IMR-90 (cell line): ENCODE results near the gene ZFX. TPM values are rescaled to one million over a fixed set of nuclear protein-coding genes. Genes with fewer than 3 reads are reported as not detected.
"Not testable (repeated sequence)": the region's sequence is repeated elsewhere in the genome, so short reads cannot be mapped to it uniquely, and the experiment has no call there.

Experiments
- ATAC-seq: fragments of 200-7000 bp; cut with Tn5 transposase; 2 replicates; pipeline ENCODE4 v1.9.1; 2020; ENCODE audit warnings: low read depth, mild to moderate bottlenecking, moderate library complexity
- BruUV-seq: library from RNA; stranded (reverse); fragments of 400-500 nt; replicated peaks from 2 replicates; lab custom pipeline; 2021; lab: Mats Ljungman, UMichigan
- CTCF ChIA-PET: fragments of 300-600 bp; formaldehyde crosslinking; extraction: SDS; loops from one replicate; lab custom pipeline; 2021; ENCODE audit warnings: antibody characterized with exemption; lab: Yijun Ruan, JAX
- POLR2A ChIA-PET: fragments of 300-600 bp; sonication (Branson Sonifier 250); formaldehyde crosslinking; loops from one replicate; lab custom pipeline; 2022; ENCODE audit warnings: antibody characterized with exemption; ENCODE audit not compliant: unreplicated experiment; lab: Charles Lee
- DNase-seq: peaks from one replicate; pipeline ENCODE4 v3.0.0; 2013
- H2AFZ ChIP-seq: replicated peaks from 2 replicates; pipeline ENCODE3; 2013; ENCODE audit warnings: low read length, mild to moderate bottlenecking; ENCODE audit not compliant: poor library complexity
- H2AK5ac ChIP-seq: 2 replicates; pipeline ENCODE4 v1.6.1; 2013; ENCODE audit warnings: low read depth, low read length, inconsistent platforms
- H2AK9ac ChIP-seq: replicated peaks from 2 replicates; pipeline ENCODE3; 2013; ENCODE audit warnings: mild to moderate bottlenecking, low read depth, low read length, moderate library complexity; ENCODE audit not compliant: poor library complexity
- H2BK120ac ChIP-seq: 2 replicates; pipeline ENCODE4 v1.6.1; 2013; ENCODE audit warnings: low read depth, low read length, inconsistent platforms
- H2BK15ac ChIP-seq: 3 replicates; pipeline ENCODE4 v1.6.1; 2013; ENCODE audit warnings: low read depth, low read length, inconsistent platforms
- H2BK20ac ChIP-seq: 2 replicates; pipeline ENCODE4 v1.6.1; 2013; ENCODE audit warnings: low read depth, mild to moderate bottlenecking, inconsistent platforms, low read length, moderate library complexity
- H2BK5ac ChIP-seq: 2 replicates; pipeline ENCODE4 v1.6.1; 2013; ENCODE audit warnings: mild to moderate bottlenecking, low read depth, low read length, inconsistent platforms; ENCODE audit not compliant: poor library complexity, severe bottlenecking
- H3K14ac ChIP-seq: replicated peaks from 2 replicates; pipeline ENCODE4 v1.6.1; 2013; ENCODE audit warnings: low read depth, low read length, inconsistent platforms
- H3K18ac ChIP-seq: 2 replicates; pipeline ENCODE4 v1.6.1; 2013; ENCODE audit warnings: low read depth, low read length, control low read depth
- H3K23ac ChIP-seq: 2 replicates; pipeline ENCODE4 v1.6.1; 2013; ENCODE audit warnings: low read depth, low read length, inconsistent platforms
- H3K27ac ChIP-seq: 2 replicates; pipeline ENCODE4 v1.5.1; 2013; ENCODE audit warnings: mild to moderate bottlenecking, control low read depth, low read length; ENCODE audit not compliant: insufficient read depth
- H3K27me3 ChIP-seq: 2 replicates; pipeline ENCODE4 v1.6.1; 2013; ENCODE audit warnings: low read length; ENCODE audit not compliant: control insufficient read depth, insufficient read depth
- H3K36me3 ChIP-seq: 2 replicates; pipeline ENCODE4 v1.6.1; 2013; ENCODE audit warnings: low read length, mixed read lengths; ENCODE audit not compliant: control insufficient read depth, insufficient read depth
- H3K4ac ChIP-seq: 2 replicates; pipeline ENCODE4 v1.6.1; 2013; ENCODE audit warnings: low read depth, low read length, inconsistent platforms
- H3K4me1 ChIP-seq: 2 replicates; pipeline ENCODE4 v1.6.1; 2013; ENCODE audit warnings: low read length, mixed read lengths; ENCODE audit not compliant: control insufficient read depth, insufficient read depth
- H3K4me2 ChIP-seq: 2 replicates; pipeline ENCODE4 v1.6.1; 2013; ENCODE audit warnings: low read depth, mild to moderate bottlenecking, control low read depth, low read length, moderate library complexity
- H3K4me3 ChIP-seq: 2 replicates; pipeline ENCODE4 v1.5.1; 2013; ENCODE audit warnings: low read depth, mild to moderate bottlenecking, control low read depth, low read length, moderate library complexity; ENCODE audit not compliant: insufficient read depth
- H3K56ac ChIP-seq: 2 replicates; pipeline ENCODE4 v1.6.1; 2013; ENCODE audit warnings: low read length, inconsistent platforms; ENCODE audit not compliant: insufficient read depth; ENCODE audit errors: extremely low read depth
- H3K79me1 ChIP-seq, 2 experiments: 2 replicates each; pipeline ENCODE4 v1.6.1; 2013; ENCODE audit warnings: low read length in 2 of 2, inconsistent platforms in 1 of 2, low read depth in 1 of 2
- H3K9ac ChIP-seq: 2 replicates; pipeline ENCODE4 v1.6.1; 2013; ENCODE audit warnings: low read depth, low read length, control low read depth
- H3K9me1 ChIP-seq: 2 replicates; pipeline ENCODE4 v1.6.1; 2013; ENCODE audit warnings: low read length, inconsistent platforms; ENCODE audit not compliant: insufficient read depth
- H3K9me3 ChIP-seq: 2 replicates; pipeline ENCODE4 v1.6.1; 2013; ENCODE audit warnings: low read length; ENCODE audit not compliant: control insufficient read depth, insufficient read depth
- H4K20me1 ChIP-seq: 2 replicates; pipeline ENCODE4 v1.6.1; 2013; ENCODE audit warnings: low read length, inconsistent platforms; ENCODE audit not compliant: insufficient read depth
- H4K5ac ChIP-seq: 2 replicates; pipeline ENCODE4 v1.6.1; 2013; ENCODE audit warnings: mild to moderate bottlenecking, low read depth, low read length, control low read depth
- H4K8ac ChIP-seq, 2 experiments: 2 replicates each; pipeline ENCODE4 v1.6.1; 2013; ENCODE audit warnings: low read depth in 2 of 2, low read length in 2 of 2, control low read depth in 1 of 2, inconsistent platforms in 1 of 2
- H4K91ac ChIP-seq: 2 replicates; pipeline ENCODE4 v1.6.1; 2013; ENCODE audit warnings: low read depth, low read length, inconsistent platforms; ENCODE audit not compliant: insufficient read depth
- NFE2L2 ChIP-seq: fragments of 150-350 bp; IDR thresholded peaks from 2 replicates; pipeline ENCODE4 v1.6.1; 2016; ENCODE audit warnings: low read depth, mild to moderate bottlenecking, low read length
- WGBS, 2 experiments: methylation state at CpG; one replicate each; pipeline versions ENCODE4 v1.1.5 to v1.1.7; 2013; ENCODE audit warnings: missing lambda C conversion rate in 2 of 2; ENCODE audit not compliant: insufficient read length in 1 of 2; ENCODE audit errors: extremely low coverage in 2 of 2; 5-methylcytosine and 5-hydroxymethylcytosine counted together
- dilution Hi-C: fragments of 300-500 bp; cut with HindIII; formaldehyde crosslinking; loops from one replicate; pipeline ENCODE4 v1.14.3; 2018; ENCODE audit warnings: low sequenced_read_pairs; ENCODE audit not compliant: unreplicated experiment
- in situ Hi-C: fragments of 300-500 bp; cut with MboI; formaldehyde crosslinking; loops from 3 replicates; pipeline ENCODE4 v1.14.3; 2019; ENCODE audit warnings: low sequenced_read_pairs, inconsistent platforms, mixed read lengths
- intact Hi-C: fragments of 100-400 bp; cut with micrococcal nuclease; formaldehyde crosslinking; loops from 2 replicates; pipeline ENCODE4 v1.10.0; 2022
- polyA plus RNA-seq, 3 experiments: library from polyadenylated mRNA; depleted of rRNA; stranded (reverse); fragments of >200 nt; gene quantifications; 2 replicates each; pipeline ENCODE4 v1.2.3, GENCODE V29; 2012; ENCODE audit warnings: low replicate concordance in 1 of 3
- total RNA-seq: library from RNA; depleted of rRNA; stranded (reverse); fragments of >200 nt; gene quantifications from 2 replicates; pipeline ENCODE4 v1.2.3, GENCODE V29; 2012

ZFX gene
- total and polyA plus RNA-seq, 2 of the 4 experiments (the other 2 are of a cell fraction) = 16.0 to 99.3 TPM

DNA sequence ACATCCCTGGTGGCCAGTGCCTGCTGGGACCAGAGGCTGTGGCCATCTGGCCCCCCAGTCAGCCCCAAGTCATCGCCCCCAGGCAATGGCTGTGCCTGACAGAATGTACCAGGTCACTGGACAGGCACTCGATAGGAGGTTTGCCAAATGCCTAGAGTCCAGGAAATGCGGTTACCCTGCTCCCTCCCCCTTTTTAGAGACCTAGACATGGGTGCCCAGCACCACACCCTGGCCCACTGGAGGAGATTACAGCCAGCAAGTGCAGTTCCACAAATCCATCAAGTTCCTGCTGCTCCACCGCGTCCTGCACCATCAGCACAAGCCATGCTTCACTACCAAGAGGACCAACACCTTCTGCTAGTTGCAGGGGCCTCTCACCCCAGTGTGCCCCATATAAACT lies 16.2 kb upstream of the ZFX start:
- in situ Hi-C loops (no loop called here), intact Hi-C loops (no loop called here), dilution Hi-C loops (no loop called here)
- H3K9me3 ChIP-seq = no peaks in the 10 kb centered on the region
- no peaks in the 10 kb centered on the region for H3K4me1 ChIP-seq
- peak overlapping the region; percentile 43 for H2AFZ ChIP-seq
- H4K5ac ChIP-seq = no peak overlapping the region
- no peak overlapping the region for H3K4me3 ChIP-seq
- no peak overlapping the region for H2AK9ac ChIP-seq
- H3K9ac ChIP-seq = no peak overlapping the region
- DNase-seq (no peak), ATAC-seq (no peak)
- no peak overlapping the region for H3K18ac ChIP-seq
- CTCF ChIA-PET = no interaction called here
- H3K14ac ChIP-seq = no peak overlapping the region
- H4K8ac ChIP-seq = no peak overlapping the region
- no peak overlapping the region for H2BK15ac ChIP-seq
- no peak overlapping the region for H3K56ac ChIP-seq
- H3K27me3 ChIP-seq = peaks cover 11% of the 10 kb centered on the region
- H2BK120ac ChIP-seq = no peak overlapping the region
- H3K4me2 ChIP-seq = no peak overlapping the region
- POLR2A ChIA-PET = no interaction called here
- no peak overlapping the region for H3K4ac ChIP-seq
- H4K91ac ChIP-seq = no peak overlapping the region
- WGBS, 2 experiments = no CpG with 5 or more reads among the region's 5 CpGs
- no peak overlapping the region for H2BK5ac ChIP-seq
- no peak overlapping the region for H2BK20ac ChIP-seq
- no TSS peak for BruUV-seq
- H3K36me3 ChIP-seq = no peaks in the 10 kb centered on the region
- no peaks in the 10 kb centered on the region for H3K79me1 ChIP-seq
- H3K9me1 ChIP-seq = peaks cover 4% of the 10 kb centered on the region; the same call in 1 of the 2 replicates
- no peaks in the 10 kb centered on the region for H4K20me1 ChIP-seq
- no peak overlapping the region for H3K27ac ChIP-seq
- no peak overlapping the region for H2AK5ac ChIP-seq
- no peak overlapping the region for H3K23ac ChIP-seq
- no peak for TF ChIP-seq NFE2L2

DNA sequence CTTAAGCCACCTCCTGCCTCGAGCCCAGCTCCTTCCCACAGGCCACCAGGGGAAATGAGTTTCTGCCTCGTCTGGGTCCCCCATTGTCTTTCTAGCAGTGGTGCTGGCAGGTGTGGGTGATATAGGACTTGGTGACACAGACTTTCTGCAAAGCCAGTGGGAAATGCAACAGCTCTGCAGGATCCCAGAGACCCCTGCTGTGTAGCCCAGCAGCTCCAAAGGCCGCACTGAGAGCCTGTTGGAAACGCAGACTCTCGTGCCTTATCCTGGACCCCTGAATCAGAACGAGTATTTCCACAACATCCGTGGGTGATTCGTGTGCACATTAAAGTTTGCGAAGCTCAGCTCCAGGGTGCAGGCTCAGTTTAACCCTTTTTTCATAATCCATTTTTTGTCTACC lies 13.8 kb upstream of the ZFX start:
- intact Hi-C loops, H3K9me1 ChIP-seq, H4K20me1 ChIP-seq, H3K36me3 ChIP-seq, H2AFZ ChIP-seq, H4K5ac ChIP-seq, H3K18ac ChIP-seq, H3K9ac ChIP-seq, H3K79me1 ChIP-seq, ATAC-seq, H3K4me3 ChIP-seq, H2AK5ac ChIP-seq, H3K4me2 ChIP-seq, in situ Hi-C loops, H2BK120ac ChIP-seq, H4K91ac ChIP-seq, H3K14ac ChIP-seq, H3K4ac ChIP-seq, H2BK15ac ChIP-seq, DNase-seq, H3K23ac ChIP-seq, POLR2A ChIA-PET, H3K9me3 ChIP-seq, H2AK9ac ChIP-seq, H3K56ac ChIP-seq, H4K8ac ChIP-seq, H3K4me1 ChIP-seq, dilution Hi-C loops, BruUV-seq, H3K27ac ChIP-seq, CTCF ChIA-PET, H2BK5ac ChIP-seq, H2BK20ac ChIP-seq: not testable (repeated sequence)
- WGBS, 2 experiments = 100% methylated on average over 1 of the region's 9 CpGs; no CpG with 5 or more reads in 1 of the 2 experiments
- H3K27me3 ChIP-seq = peaks cover 14% of the 10 kb centered on the region
